ENCODE measurements around the gene LRBA. TPM values are rescaled to one million over a fixed set of nuclear protein-coding genes. Genes with fewer than 3 reads are reported as not detected.
A peak's percentile ranks its signal among the peaks of the same experiment; 100 is the strongest.

Gene LRBA
- total and polyA plus RNA-seq, 2 of the 4 experiments (the other 2 are of a cell fraction) = 10.2 to 51.6 TPM

DNA sequence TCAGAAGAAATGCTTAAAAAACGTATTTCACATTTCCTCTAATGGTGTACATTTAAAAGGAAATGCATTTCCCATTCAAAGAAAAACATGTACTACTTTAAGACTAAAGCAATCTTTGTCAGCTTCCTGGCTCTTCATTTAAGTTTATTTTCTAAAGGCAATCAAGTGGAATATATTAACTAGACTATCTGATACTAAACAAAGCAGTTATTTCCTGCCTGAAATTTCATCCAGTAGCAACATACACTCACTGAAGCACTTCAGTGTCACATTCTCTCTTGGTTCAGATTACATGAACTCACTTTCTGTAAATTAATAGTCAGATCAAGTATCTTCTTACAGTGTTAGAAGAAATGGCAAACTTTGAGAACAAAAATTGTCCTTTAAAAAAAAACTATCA, 42.5 kb downstream of the LRBA start:
- no peak overlapping the region for H2BK120ac ChIP-seq (ENCODE audit: low read depth, low read length)
- H3K4ac ChIP-seq (ENCODE audit: low read depth, low read length) = no peak overlapping the region
- no peaks in the 10 kb centered on the region for H3K9me3 ChIP-seq (ENCODE audit: control insufficient read depth, insufficient read depth, low read length)
- no peak overlapping the region for H2AK9ac ChIP-seq (replicated peaks; ENCODE audit: low read depth, low read length, poor library complexity)
- H3K23ac ChIP-seq (ENCODE audit: low read depth, low read length) = no peak overlapping the region
- no peak overlapping the region for H4K91ac ChIP-seq (ENCODE audit: insufficient read depth, low read depth, low read length)
- no peak overlapping the region for H3K56ac ChIP-seq (ENCODE audit: extremely low read depth, insufficient read depth, low read length)
- H2BK20ac ChIP-seq (ENCODE audit: low read depth, low read length) = no peak overlapping the region
- CTCF ChIA-PET = no interaction called here
- no peaks in the 10 kb centered on the region for H4K20me1 ChIP-seq (ENCODE audit: insufficient read depth, low read length)
- H3K27me3 ChIP-seq (ENCODE audit: control insufficient read depth, insufficient read depth, low read length) = no peaks in the 10 kb centered on the region
- peak; percentile 71 for ATAC-seq (ENCODE audit: low read depth)
- BruUV-seq (replicated peaks) = no TSS peak
- H3K36me3 ChIP-seq (ENCODE audit: control insufficient read depth, insufficient read depth, low read length) = no peaks in the 10 kb centered on the region
- H3K18ac ChIP-seq (ENCODE audit: low read depth, low read length) = no peak overlapping the region
- no peak overlapping the region for H3K4me3 ChIP-seq (ENCODE audit: insufficient read depth, low read depth, low read length)
- no peak overlapping the region for H3K27ac ChIP-seq (ENCODE audit: insufficient read depth, low read length)
- no CpG with 5 or more reads among the region's 1 CpG for WGBS, 2 experiments (ENCODE audit: extremely low coverage in 2 of 2, insufficient read length in 1 of 2)
- peak; percentile 32 for DNase-seq
- TF ChIP-seq MAFK (IDR thresholded peaks at IDR 0.05; ENCODE audit: low read depth, low read length) (no peak), MXI1 (IDR thresholded peaks at IDR 0.05; ENCODE audit: borderline replicate concordance, low read depth, low read length) (no peak), SMC3 (IDR thresholded peaks at IDR 0.05; ENCODE audit: low read depth, low read length) (no peak), MAZ (IDR thresholded peaks at IDR 0.05; ENCODE audit: borderline replicate concordance, low read depth, low read length) (no peak)
- TF ChIP-seq, protein P1, sequence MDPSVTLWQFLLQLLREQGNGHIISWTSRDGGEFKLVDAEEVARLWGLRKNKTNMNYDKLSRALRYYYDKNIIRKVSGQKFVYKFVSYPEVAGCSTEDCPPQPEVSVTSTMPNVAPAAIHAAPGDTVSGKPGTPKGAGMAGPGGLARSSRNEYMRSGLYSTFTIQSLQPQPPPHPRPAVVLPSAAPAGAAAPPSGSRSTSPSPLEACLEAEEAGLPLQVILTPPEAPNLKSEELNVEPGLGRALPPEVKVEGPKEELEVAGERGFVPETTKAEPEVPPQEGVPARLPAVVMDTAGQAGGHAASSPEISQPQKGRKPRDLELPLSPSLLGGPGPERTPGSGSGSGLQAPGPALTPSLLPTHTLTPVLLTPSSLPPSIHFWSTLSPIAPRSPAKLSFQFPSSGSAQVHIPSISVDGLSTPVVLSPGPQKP (IDR thresholded peaks at IDR 0.05; ENCODE audit: borderline replicate concordance, low read depth, low read length) = no peak
- H2AK5ac ChIP-seq (ENCODE audit: low read depth, low read length) = no peak overlapping the region
- no peak overlapping the region for H4K8ac ChIP-seq (ENCODE audit: low read depth in 2 of 2, low read length in 2 of 2)
- H4K5ac ChIP-seq (ENCODE audit: low read depth, low read length) = no peak overlapping the region
- H2AFZ ChIP-seq (replicated peaks; ENCODE audit: low read length, poor library complexity) = no peak overlapping the region
- no peak overlapping the region for H2BK5ac ChIP-seq (ENCODE audit: low read depth, low read length, poor library complexity, severe bottlenecking)
- H3K14ac ChIP-seq (replicated peaks; ENCODE audit: low read depth, low read length) = no peak overlapping the region
- POLR2A ChIA-PET (ENCODE audit: unreplicated experiment) = no interaction called here
- in situ Hi-C loops (cut with MboI; ENCODE audit: low sequenced_read_pairs) (no loop called here), dilution Hi-C loops (cut with HindIII; ENCODE audit: low sequenced_read_pairs, unreplicated experiment) (no loop called here), intact Hi-C loops (cut with micrococcal nuclease) (no loop called here)
- peaks cover 0 to 4% of the 10 kb centered on the region in 2 experiments; a peak in 1 of 4 replicates for H3K79me1 ChIP-seq (ENCODE audit: low read depth in 1 of 2, low read length in 2 of 2)
- no peaks in the 10 kb centered on the region for H3K9me1 ChIP-seq (ENCODE audit: insufficient read depth, low read length)
- H3K4me2 ChIP-seq (ENCODE audit: low read depth, low read length) = no peak overlapping the region
- no peaks in the 10 kb centered on the region for H3K4me1 ChIP-seq (ENCODE audit: control insufficient read depth, insufficient read depth, low read length)
- no peak overlapping the region for H3K9ac ChIP-seq (ENCODE audit: low read depth, low read length)
- no peak overlapping the region for H2BK15ac ChIP-seq (ENCODE audit: low read depth, low read length)
